Measurements from ENCODE around the gene PTGER3. TPM values are rescaled to one million over a fixed set of nuclear protein-coding genes. Genes with fewer than 3 reads are reported as not detected.

PTGER3 gene
- total RNA-seq, 4 donors from 2014 or later: 0.12 to 1.5 (median 0.29) TPM; not detected in 1

- intact Hi-C loops (cut with DNase I; ENCODE audit: low total_unique reads) (loop anchor here (1.0 kb wide), 1 partner anchor 876 kb away; the partner anchor contains the start of gene LRRC40), in situ Hi-C loops (cut with MboI; ENCODE audit: low sequenced_read_pairs in 4 of 4) (no loop called here)
- Histone ChIP-seq H3K27ac (peak overlapping the region; percentile 86 to 91 (median 89)), H3K4me3 (peak overlapping the region; percentile 74 to 98 (median 84)), H3K9me3 (no peaks in the 10 kb centered on the region), H3K4me1 (peaks cover 18 to 20% of the 10 kb centered on the region in 2 donors), H3K27me3 (no peaks in the 10 kb centered on the region), H3K36me3 (peaks cover 0 to 14% of the 10 kb centered on the region in 2 donors)
- DNase-seq (peak in 1 of 2 donors; percentile 10), ATAC-seq (no peak)
- TF ChIP-seq POLR2A (IDR thresholded peaks at IDR 0.05) (no peak), CTCF (IDR thresholded peaks at IDR 0.05 in 4 of 5, conservative IDR thresholded peaks at IDR 0.05 in 1 of 5) (no peak)
Observed at GRCh38 chr1:71081697-71082080, 34.1 kb upstream of the PTGER3 start.

- H3K4me3 ChIP-seq: peak within 1 kb of the TSS; percentile 74 to 98 (median 84)
- TF ChIP-seq CTCF (IDR thresholded peaks at IDR 0.05 in 4 of 5, conservative IDR thresholded peaks at IDR 0.05 in 1 of 5) (peak; percentile 58 to 70 (median 63)), POLR2A (IDR thresholded peaks at IDR 0.05) (peak; percentile 67 to 68)
- in situ Hi-C loops (cut with MboI; ENCODE audit: low sequenced_read_pairs in 4 of 4): no loop called here
- peaks cover 18 to 20% of the 10 kb centered on the region in 2 donors for H3K4me1 ChIP-seq
- H3K27ac ChIP-seq: peak within 1 kb of the TSS; percentile 86 to 91 (median 89)
- peaks cover 0 to 21% of the 10 kb centered on the region in 2 donors for H3K36me3 ChIP-seq
- H3K27me3 ChIP-seq: no peaks in the 10 kb centered on the region
- ATAC-seq (peak; percentile 98 to 99), DNase-seq (peak; percentile 80 to 90)
- intact Hi-C loops (cut with DNase I; ENCODE audit: low total_unique reads): loop anchor here (1.0 kb wide), 1 partner anchor 876 kb away; the partner anchor contains the start of gene LRRC40
- no peaks in the 10 kb centered on the region for H3K9me3 ChIP-seq
Observed at GRCh38 chr1:71080739-71081696, 33.4 kb upstream of the PTGER3 start, which contains the start of gene ZRANB2. Gene ZRANB2, minus strand, starts transcription at chr1:71081035. Its CDS starts 40 bp downstream, at chr1:71080995.

GRCh38 chr1:71080230-71080738 lies 32.7 kb upstream of the PTGER3 start:
- Histone ChIP-seq H3K27ac (peak overlapping the region; percentile 86 to 91 (median 89)), H3K4me3 (peak overlapping the region; percentile 74 to 98 (median 84)), H3K36me3 (peaks cover 0 to 28% of the 10 kb centered on the region in 2 donors), H3K27me3 (no peaks in the 10 kb centered on the region), H3K4me1 (peaks cover 18 to 20% of the 10 kb centered on the region in 2 donors), H3K9me3 (no peaks in the 10 kb centered on the region)
- no peak for TF ChIP-seq POLR2A (IDR thresholded peaks at IDR 0.05)
- TF ChIP-seq CTCF (IDR thresholded peaks at IDR 0.05 in 4 of 5, conservative IDR thresholded peaks at IDR 0.05 in 1 of 5): no peak
- DNase-seq: peak in 1 of 2 donors; percentile 2
- peak; percentile 44 to 57 for ATAC-seq
- intact Hi-C loops (cut with DNase I; ENCODE audit: low total_unique reads) (no loop called here), in situ Hi-C loops (cut with MboI; ENCODE audit: low sequenced_read_pairs in 4 of 4) (no loop called here)

- Histone ChIP-seq H3K27me3 (no peaks in the 10 kb centered on the region), H3K9me3 (no peaks in the 10 kb centered on the region), H3K36me3 (peaks cover 3 to 74% of the 10 kb centered on the region in 2 donors), H3K4me3 (no peak overlapping the region), H3K27ac (no peak overlapping the region), H3K4me1 (peaks cover 9 to 15% of the 10 kb centered on the region in 2 donors)
- TF ChIP-seq CTCF (IDR thresholded peaks at IDR 0.05 in 4 of 5, conservative IDR thresholded peaks at IDR 0.05 in 1 of 5): no peak
- TF ChIP-seq POLR2A (IDR thresholded peaks at IDR 0.05): no peak
- in situ Hi-C loops (cut with MboI; ENCODE audit: low sequenced_read_pairs in 4 of 4) (loop anchor here in 3 of 4 donors (25.0 kb wide), 3 partner anchors 537 to 837 kb away; no protein-coding TSS in a partner anchor), intact Hi-C loops (cut with DNase I; ENCODE audit: low total_unique reads) (no loop called here)
- DNase-seq (no peak), ATAC-seq (no peak)
Observed at GRCh38 chr1:71074681-71075080, 27.1 kb upstream of the PTGER3 start.

Data from gastrocnemius medialis (tissue), 4 donors.